Muscle layer of colon (tissue), 2 donors: ENCODE measurements around the gene ALPK3.

Source experiments
- H3K27ac ChIP-seq: one replicate; pipeline ENCODE4 v1.7.0; 2013; ENCODE audit warnings: low read depth, mild to moderate bottlenecking, low read length, moderate library complexity
- H3K27me3 ChIP-seq, 2 donors: one replicate each; pipeline ENCODE4 v1.7.0; 2013; ENCODE audit warnings: low read length in 2 of 2, mild to moderate bottlenecking in 2 of 2; ENCODE audit not compliant: insufficient read depth in 2 of 2, control insufficient read depth in 1 of 2
- H3K36me3 ChIP-seq: one replicate; pipeline ENCODE4 v1.7.0; 2013; ENCODE audit warnings: mild to moderate bottlenecking, low read length; ENCODE audit not compliant: insufficient read depth
- H3K4me1 ChIP-seq: one replicate; pipeline ENCODE4 v1.7.0; 2013; ENCODE audit warnings: mild to moderate bottlenecking, low read length; ENCODE audit not compliant: insufficient read depth
- H3K4me3 ChIP-seq, 2 donors: one replicate each; pipeline ENCODE4 v1.7.0; 2013; ENCODE audit warnings: low read length in 2 of 2, low read depth in 1 of 2, mild to moderate bottlenecking in 1 of 2, moderate library complexity in 1 of 2
- H3K9ac ChIP-seq: one replicate; pipeline ENCODE4 v1.7.0; 2013; ENCODE audit warnings: low read length
- H3K9me3 ChIP-seq: one replicate; pipeline ENCODE4 v1.7.0; 2013; ENCODE audit warnings: mild to moderate bottlenecking, low read length
- donor health status: abdominal sarcoma.
- donor health status: Adenocarcinoma of cecum.

The ALPK3 gene

DNA sequence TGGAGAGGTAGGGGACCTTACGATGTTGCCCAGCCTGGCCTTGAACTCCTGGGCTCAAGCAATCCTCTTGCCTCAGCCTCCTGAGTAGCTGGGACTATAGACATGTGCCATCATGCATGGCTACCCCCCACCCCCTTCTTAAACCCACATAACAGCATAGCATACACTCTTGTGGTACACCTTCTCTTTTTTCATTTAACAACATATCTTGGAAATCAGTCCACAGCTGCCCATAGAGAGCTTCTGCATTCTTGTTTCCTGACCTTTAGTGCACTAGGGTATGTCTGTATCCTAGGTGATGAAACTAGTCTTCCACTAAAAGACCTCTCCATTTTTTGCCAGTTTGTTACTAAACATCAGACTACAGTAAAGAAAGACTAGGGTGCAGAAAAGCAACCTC is 100.3 kb downstream of the ALPK3 start:
- Histone ChIP-seq H3K4me3 (no peak overlapping the region), H3K36me3 (no peaks in the 10 kb centered on the region), H3K9ac (no peak overlapping the region), H3K27me3 (no peaks in the 10 kb centered on the region), H3K4me1 (peaks cover 22% of the 10 kb centered on the region), H3K9me3 (no peaks in the 10 kb centered on the region), H3K27ac (no peak overlapping the region)

DNA sequence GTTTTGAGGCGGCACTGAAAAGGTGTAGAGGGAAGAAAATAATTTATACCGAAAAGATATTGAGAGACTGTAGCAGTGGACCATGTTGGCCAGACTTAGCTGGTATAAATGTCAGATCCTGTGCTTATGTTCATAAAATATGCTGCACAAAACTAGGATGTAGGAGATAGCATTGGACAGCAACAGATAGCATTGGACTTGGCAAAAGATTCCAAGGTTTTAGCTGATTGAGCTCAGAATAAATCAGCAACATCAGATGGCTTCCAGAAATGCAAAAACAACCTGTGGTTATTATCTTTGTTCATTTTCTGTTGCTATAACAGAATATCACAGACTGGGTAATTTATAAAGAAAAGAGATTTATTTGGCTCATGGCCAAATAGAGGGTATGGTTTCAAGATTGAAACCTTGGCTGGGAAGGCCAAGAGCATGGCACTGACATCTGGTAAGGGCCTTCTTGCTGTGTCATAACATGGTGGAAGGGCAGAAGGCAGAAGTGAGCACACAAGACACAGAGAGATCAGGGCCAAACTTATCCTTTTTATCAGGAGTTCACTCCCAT is 102.0 kb downstream of the ALPK3 start:
- H3K27ac ChIP-seq, result no peak overlapping the region
- no peak overlapping the region for H3K4me3 ChIP-seq
- no peaks in the 10 kb centered on the region for H3K36me3 ChIP-seq
- H3K9ac ChIP-seq, result no peak overlapping the region
- H3K9me3 ChIP-seq, result no peaks in the 10 kb centered on the region
- H3K4me1 ChIP-seq, result peaks cover 11% of the 10 kb centered on the region
- no peaks in the 10 kb centered on the region for H3K27me3 ChIP-seq

DNA sequence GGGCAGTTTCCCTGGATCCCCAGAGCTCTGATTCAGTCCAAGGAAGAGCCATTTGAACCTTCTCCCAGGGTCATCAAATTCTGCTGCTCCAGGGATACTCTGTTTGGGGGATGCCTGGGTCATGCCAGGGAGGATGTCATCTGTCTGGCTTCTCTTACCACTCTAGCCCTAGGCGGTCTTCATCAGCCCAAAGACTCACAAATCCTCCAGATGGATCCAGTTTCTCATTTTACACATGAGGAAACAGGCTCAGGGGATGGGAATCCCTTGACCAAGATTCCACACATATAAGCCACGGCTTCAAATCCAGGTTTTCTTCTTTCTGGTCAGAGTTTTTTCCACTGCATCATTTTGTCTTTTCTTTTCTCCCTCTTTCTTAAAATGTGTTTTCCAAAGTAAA is 104.0 kb downstream of the ALPK3 start:
- H3K27ac ChIP-seq, result no peak overlapping the region
- no peak overlapping the region for H3K4me3 ChIP-seq
- no peaks in the 10 kb centered on the region for H3K27me3 ChIP-seq
- no peaks in the 10 kb centered on the region for H3K36me3 ChIP-seq
- H3K9me3 ChIP-seq, result no peaks in the 10 kb centered on the region
- H3K9ac ChIP-seq, result no peak overlapping the region
- peaks cover 4% of the 10 kb centered on the region for H3K4me1 ChIP-seq

DNA sequence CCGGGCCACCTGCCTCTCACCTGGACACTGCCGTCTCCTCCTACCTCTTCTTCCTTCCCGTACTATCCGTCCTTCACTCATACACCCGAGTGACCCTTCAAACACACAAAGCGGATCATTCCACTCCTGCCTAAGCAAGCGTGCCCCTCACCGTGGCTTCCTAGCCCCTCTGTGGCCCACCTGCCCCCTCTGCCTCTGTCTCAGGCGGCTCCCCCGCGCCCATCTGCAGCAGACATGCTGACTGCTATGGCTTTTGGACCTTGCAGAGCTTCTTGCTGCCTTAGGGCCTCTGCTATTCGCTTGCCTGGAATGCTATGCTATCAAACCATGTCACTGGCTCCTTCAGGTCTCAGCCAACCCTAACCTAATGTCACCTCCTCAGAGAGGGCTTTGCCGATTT is 105.4 kb downstream of the ALPK3 start:
- Histone ChIP-seq H3K9ac (no peak overlapping the region), H3K36me3 (no peaks in the 10 kb centered on the region), H3K27ac (no peak overlapping the region), H3K9me3 (no peaks in the 10 kb centered on the region), H3K4me3 (no peak overlapping the region), H3K27me3 (no peaks in the 10 kb centered on the region), H3K4me1 (peaks cover 4% of the 10 kb centered on the region)
